HG02943 (cell line): ENCODE data around the gene ACAP2.
"Not testable (repeated sequence)": the region's sequence is repeated elsewhere in the genome, so short reads cannot be mapped to it uniquely, and the experiment has no call there.

Experiments used
- ATAC-seq: cut with Tn5 transposase; IDR thresholded peaks from one replicate; pipeline ENCODE4 v1.9.1; 2021; ENCODE audit warnings: mild to moderate bottlenecking, low read depth, moderate library complexity; ENCODE audit not compliant: unreplicated experiment

The ACAP2 gene

GRCh38 chr3:195296662-195297061 lies 146.2 kb downstream of the ACAP2 start:
- no peak for ATAC-seq

DNA sequence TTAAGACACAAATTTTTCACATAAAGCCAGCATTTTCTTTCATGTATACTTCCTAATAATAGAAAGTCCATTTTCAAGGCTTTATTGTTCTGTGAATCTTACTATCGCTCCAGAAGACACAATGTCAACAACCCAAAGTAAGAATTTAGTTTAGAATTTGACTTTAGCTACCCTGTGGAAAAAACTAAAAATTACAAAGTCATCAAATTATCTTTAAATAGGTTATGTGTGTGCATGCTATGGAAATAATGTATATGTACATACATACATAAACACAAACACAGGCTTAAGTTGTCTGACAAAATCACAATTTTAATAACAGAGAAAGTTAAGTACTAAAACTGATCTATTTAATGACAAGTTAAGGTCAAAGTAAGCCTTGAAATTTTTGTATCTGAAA lies 151.7 kb downstream of the ACAP2 start:
- no peak for ATAC-seq

- not testable (repeated sequence) for ATAC-seq
These were observed 152.2 kb downstream of the ACAP2 start for GRCh38 chr3:195290643-195291042.

DNA sequence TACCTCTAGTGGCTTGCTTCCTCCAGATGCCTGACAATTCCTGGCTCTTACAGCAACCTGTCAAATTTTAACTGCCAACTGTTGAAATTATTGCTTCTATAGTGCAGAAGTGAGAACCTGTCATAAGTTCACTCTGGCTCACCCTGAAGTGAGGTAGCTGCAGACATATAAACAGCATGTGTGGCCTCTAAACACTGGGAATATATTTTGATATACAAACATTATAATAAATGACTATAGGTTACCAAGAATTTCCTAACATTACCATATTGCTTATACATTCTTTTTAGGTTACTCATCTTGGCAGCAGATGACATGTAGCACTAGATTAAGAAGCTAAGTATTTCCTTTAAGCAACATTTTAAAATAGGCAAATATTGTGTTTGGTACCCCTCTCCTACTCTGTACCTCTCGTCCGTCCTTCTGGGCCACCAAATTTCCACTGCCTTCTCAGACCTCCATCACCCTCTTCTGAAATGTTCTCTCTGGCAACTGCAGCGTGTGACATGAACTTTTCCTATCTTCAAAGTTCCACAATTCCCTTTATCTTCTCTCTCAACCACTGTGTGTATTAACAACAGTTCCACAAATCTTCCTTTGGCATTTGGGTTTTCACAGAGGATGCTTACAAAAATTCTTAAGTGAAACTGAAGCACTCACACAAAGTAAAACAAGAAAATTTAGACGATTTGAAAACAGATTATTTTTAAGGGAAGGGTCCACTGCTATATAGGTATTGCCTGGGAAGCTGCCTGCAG lies 156.5 kb downstream of the ACAP2 start:
- no peak for ATAC-seq

GRCh38 chr3:195285372-195285771 lies 157.4 kb downstream of the ACAP2 start:
- no peak for ATAC-seq

DNA sequence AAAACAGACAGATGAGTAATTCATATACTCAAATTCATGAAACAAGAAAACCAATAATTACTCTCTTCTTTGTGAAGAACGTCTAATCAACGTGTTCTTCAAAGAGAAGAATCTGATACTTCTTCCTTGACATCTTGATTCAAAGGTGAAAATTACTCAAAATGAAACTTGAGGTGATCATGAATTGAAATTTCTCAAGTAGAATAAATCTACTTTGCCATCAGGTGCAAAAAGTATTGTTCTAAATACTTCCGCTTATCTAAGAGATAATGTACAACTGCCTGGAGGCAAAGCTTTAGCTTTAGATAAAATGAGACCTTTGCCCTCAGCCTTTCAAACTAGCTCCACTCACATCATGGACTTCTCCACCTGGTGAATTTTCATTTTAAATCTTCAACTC lies 158.0 kb downstream of the ACAP2 start:
- no peak for ATAC-seq

- ATAC-seq, result no peak
These were observed 159.9 kb downstream of the ACAP2 start for GRCh38 chr3:195282961-195283360.

DNA sequence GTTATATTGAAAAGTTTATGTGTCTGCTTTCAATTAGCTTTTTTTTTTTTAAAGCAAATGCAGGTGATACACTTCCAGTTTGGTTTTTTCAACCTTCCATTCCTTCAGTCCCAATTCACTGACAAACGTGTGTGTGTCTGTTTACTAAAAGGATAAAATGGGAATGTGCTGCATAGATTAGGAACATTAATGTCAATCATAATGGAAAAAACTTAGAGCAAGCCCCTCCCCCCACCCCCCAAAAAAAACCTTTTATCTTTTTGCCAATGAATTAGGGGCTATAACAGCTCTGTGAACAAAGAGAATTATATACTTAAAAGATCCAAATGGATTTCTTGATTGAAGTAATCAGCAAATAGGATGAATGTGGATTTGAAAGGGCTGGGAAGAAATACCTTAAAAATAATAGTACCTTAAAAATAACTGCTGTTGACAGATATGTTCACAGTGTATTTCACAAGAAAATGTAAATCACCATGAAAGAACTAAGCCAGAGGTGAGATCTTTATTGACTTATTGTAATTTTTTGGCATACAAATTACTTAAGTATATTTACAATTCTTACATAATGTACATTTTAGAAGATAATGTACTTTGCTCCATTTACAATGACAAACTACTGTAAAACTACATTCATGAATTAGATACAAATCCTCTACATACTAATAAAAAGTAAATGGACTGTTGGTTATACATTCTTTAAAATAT lies 168.4 kb downstream of the ACAP2 start:
- ATAC-seq, result no peak

GRCh38 chr3:195271410-195272243 lies 171.2 kb downstream of the ACAP2 start:
- peak; percentile 62 for ATAC-seq

DNA sequence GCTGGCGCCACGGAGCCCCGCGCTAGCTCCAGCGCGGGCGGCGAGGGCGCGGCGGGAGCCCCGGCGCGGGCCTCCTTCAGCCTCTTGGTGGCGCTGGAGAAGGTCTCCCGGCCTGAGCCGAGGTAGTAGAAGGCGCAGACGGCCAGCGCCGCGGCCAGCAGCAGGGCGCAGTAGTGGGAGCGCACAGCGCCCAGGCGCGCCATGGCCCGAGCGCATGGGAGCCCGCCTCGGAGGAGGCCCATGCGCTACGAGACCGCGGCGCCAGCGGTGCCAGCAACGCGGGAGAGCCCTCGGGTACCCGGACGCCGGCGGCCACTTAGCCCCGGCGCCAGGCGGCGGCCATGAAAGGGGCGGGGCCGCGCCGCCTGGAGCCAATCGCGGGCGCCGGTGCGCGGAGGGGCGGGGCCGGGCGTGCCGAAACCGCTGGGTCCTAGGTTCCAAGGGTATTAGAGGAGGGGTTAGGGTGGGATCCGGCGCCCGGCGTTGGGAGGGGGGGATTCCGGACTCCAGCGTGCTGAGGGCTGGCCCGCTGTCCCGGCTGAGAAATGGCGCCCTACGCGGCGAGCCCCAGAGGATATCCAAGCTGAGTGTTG lies 171.9 kb downstream of the ACAP2 start, which contains the start of gene XXYLT1:
TSS of gene XXYLT1 (minus strand) at position 343 of the 593 bp plus-strand sequence. CDS start at position 242, 101 bp downstream.
- peak; percentile 69 for ATAC-seq

- peak; percentile 15 for ATAC-seq
These were observed 172.6 kb downstream of the ACAP2 start for GRCh38 chr3:195270079-195270816.

DNA sequence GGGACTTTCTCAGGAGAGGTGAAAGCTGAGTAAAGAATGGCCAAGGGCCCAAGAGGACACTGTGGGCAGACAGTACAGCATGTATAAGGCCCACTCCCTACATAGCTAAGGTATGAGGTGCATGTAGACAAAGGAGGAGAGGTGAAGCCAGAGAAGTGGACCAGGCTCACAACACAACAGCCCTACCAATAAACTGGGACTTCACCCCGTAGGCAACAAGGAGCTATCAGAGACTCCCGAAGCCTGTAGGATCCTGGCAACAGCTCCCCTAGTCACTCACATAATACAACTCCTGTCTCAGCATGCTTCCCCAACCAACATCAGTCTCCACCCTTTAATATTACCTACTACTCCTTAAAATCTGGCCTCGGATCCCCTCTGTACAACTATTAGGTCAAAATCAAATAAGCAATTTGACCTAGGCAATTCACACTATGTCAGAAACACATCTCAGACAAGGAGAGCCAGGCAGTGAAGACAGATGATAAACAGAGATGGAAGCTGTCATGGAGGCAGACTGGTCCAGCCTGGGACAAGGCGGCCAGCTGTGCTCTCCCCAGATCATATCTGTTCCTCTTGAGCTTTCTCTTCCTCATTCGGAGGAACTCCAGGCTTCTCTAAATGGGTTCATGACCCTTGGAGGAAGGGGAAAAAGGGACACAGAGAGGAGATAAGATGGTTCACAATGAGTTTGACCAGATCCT lies 173.3 kb downstream of the ACAP2 start:
- ATAC-seq, result no peak

DNA sequence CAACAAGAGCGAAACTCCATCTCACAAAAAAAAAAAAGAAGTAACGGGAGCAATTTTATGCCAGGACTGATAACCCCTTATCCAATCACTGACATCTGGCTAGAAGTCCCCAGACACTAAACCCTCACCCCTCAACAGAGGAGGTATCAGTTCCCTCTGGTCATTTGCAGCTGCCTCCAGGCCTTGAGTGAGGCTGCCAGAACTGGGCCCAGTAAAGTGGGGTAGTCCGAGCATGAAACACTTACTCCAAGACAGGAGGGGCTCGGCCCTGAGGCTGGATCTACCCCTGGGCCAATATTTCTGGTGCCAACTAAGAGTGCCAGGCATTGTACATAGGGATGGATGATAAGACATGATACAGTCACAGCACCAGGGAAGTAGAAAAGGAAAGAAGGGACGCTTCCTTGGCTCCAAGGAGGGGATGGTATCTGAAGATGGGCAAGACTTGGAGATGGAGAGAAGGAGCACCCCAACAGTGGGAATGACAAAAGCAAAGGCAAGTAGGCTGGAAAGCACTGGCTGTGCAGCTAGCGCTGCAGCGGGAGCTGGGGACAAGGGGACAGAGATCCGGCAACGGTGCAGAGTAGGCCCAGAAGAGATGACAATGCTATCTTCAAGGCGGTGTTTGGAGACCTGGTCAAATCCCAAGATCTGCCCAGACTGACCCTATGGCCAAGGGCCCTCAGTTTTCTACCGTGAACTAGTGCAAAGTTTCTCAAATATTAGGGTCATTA lies 174.1 kb downstream of the ACAP2 start:
- ATAC-seq, result no peak

- ATAC-seq, result no peak
These were observed 175.7 kb downstream of the ACAP2 start for GRCh38 chr3:195267096-195267495.

- no peak for ATAC-seq
These were observed 176.4 kb downstream of the ACAP2 start for GRCh38 chr3:195266428-195266827.

DNA sequence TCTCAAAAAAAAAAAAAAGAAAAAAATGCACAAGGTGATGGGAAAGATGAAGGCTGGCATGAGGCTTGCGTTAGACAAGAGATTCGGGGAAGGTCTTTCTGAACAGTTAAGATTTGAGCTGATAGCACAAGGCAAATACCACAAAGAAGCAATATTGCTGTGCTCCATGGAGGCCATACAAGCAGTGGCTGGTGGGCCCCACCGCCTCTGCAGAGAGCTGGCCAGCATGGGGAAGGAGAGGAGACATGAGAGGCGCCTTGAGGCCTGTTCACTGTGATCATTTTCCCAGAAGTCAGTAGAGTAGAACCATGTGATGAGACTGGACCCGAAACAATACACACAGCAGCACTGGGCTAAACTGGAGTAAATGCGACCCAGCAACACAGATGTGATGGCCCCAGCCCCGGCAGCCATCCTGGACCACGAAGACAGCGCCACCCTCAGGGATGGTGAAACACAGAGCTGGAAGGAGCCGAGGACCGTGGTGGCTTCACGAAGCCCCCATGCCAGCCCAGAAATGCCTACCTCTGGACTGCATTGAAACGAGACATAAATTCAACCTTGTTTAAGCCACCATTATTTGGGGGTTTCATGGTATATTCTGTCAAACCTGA lies 177.3 kb downstream of the ACAP2 start:
- no peak for ATAC-seq

- ATAC-seq, result no peak
These were observed 178.8 kb downstream of the ACAP2 start for GRCh38 chr3:195263925-195264600.
